Stimulated activated CD8-positive, alpha-beta memory T cell treated with anti-CD3 and anti-CD28 coated beads, Interleukin-12 subunit alpha, Interleukin-12 subunit beta, amount 100 ng/mL, for 1 hour (primary cell): ENCODE data around the gene PIK3CD.
"Not testable (repeated sequence)": the region's sequence is repeated elsewhere in the genome, so short reads cannot be mapped to it uniquely, and the experiment has no call there.

Experiments used
- DNase-seq: peaks from one replicate; pipeline ENCODE4 v3.0.0-alpha.2; 2020; ENCODE audit warnings: low read depth

Gene PIK3CD

DNA sequence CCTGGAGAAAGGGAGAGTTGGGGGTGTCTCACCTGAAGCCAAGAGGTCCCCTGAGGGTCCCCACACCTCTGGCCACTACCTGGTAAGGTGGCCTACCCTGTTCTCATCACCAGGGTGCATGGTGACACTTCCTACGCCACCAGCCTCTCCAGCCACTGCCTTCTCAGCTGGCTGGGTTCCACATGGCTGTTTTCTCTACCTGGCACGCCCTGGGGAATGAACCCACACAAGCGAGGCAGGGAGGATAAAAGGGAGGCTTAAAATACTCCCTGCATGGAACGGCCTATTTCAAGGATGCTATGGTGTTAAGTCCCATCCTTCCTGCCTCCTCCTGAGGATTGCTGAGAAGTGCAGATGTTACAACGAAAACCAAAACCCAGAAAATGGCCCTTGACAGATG lies 84.7 kb downstream of the PIK3CD start:
- no peak for DNase-seq

DNA sequence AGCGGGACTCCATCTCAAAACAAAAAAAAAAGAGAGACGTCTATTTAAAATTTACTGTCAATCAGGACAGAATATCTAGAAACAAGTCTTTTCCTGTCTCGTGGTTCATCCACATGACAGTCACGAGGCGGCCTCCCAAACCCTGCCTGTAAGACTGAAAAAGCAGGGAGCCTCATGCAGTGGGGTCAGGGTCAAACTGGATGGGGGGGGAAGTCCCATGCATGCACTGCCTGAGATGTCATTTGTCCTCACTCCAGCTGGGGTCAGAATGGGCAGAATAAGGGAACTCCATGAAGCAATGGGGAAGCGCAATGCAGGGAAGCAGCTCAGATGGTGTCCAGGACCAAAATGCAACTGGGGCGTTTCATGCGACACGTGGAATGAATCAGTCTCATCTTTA lies 85.5 kb downstream of the PIK3CD start:
- no peak for DNase-seq

DNA sequence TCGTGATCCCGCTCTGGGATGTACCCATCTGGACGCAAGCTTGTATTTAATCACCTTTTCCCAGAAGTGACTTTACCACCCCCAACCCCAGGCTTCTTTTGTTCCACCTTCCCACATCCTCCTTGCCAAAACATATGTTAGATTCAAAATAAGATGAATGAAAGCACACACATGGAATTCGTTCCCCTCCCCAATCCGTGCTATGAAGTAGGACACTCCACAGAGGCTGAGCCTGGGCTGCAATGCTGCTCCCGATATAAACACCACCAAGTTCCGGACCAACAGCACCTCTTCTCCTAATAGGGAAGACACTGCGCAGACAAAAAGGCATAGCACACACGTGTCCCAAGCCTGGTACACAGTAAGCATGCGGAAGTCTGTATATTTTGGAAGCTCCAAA lies 86.1 kb downstream of the PIK3CD start:
- DNase-seq = no peak

DNA sequence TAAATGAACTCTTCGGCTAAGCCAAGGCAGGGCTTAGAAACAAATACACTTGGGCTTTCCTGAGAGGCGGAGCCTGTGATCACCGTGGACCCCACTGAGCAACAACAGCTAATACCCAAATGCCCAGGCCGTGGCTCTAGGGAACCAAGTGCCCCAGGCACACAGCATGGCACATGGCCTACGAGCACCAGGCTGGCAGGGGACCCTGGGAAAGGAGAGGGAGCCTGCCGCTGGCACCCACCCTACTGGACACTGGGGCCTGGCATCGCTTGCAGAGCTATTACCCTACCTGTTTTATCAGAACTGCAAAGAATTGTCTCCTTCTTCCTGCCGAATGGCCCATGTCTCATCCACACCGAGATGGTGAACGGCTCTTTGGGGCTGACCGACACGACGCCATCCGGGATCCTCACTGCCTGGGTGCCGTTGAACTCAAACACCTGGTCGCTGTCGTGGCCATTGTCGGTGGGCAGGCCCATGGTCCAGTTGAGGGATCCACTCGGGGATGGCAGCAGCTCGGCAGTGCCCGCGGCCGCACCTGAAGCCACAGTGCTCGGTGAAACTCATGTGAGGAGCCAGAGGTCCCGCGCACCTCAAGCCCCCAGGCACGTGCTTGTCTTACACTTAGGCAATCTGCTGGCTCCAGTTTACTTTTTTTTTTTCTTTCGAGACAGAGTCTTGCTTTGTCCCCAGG lies 92.7 kb downstream of the PIK3CD start:
- no peak for DNase-seq

DNA sequence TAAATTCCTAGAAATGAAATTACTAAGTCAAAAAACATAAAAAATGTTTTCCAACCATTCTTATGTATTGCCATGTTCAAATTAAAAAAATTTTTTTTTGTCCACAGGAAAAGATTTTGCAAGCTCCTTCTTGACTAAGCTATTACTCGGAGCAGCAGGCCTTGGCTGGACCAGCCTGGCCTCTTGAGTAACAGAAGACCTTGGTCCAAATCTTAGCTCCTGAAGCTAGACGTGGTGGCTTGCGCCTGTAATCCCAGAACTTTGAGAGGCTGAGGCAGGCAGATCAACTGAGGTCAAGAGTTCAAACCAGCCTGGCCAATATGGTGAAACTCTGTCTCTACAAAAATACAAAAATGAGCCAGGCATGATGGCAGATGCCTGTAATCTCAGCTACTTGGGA lies 94.7 kb downstream of the PIK3CD start:
- no peak for DNase-seq

DNA sequence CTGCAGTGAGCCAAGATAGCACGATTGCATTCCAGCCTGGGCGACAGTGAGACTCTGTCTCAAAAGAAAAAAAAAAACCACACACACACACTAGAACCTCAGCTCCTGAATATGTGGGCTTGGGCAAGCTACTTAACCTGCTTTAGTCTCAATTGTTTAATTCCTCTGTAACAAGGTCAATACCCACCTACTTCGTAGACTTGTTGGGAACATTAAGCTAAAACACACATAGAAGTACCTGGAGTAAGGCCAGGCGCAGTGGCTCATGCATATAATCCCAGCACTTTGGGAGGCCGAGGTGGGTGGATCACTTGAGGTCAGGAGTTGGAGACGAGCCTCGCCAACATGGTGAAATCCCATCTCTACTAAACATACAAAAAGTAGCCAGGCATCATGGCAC lies 95.1 kb downstream of the PIK3CD start:
- DNase-seq = no peak

DNA sequence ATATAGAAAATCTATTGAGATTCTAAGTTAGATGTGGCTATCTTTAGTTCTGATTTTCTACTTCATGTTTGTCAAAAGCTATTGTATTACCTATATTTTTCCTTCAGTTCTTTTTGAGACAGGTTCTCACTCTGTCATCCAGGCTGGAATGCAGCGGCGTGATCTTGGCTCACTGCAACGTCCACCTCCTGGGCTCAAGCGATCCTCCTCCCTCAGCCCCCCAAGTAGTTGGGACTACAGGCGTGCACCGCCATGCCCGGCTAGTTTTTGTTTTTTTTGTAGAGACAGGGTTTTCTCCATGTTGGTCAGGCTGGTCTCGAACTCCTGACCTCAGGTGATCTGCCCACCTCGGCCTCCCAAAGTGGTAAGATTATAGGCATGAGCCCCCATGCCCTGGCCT lies 96.9 kb downstream of the PIK3CD start:
- not testable (repeated sequence) for DNase-seq

DNA sequence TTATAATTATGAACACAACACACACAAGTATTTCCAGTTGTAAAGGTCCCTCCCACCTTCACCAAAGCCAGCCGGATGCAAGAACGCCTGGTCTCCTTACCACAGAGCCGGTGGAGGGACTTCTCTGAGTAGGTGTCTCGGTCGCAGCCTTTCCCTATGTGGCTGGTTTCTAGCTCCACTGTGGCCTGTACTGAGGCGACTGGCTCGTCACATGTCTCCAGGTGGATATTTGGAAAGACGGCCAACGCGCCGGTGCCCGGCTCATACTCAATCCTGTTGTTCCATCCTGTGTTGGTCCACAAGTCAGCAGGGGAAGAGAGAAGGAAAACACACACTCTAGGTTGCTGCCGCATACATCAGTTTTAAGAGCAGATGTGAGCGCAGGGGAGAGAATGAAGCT lies 97.8 kb downstream of the PIK3CD start:
- DNase-seq = no peak

DNA sequence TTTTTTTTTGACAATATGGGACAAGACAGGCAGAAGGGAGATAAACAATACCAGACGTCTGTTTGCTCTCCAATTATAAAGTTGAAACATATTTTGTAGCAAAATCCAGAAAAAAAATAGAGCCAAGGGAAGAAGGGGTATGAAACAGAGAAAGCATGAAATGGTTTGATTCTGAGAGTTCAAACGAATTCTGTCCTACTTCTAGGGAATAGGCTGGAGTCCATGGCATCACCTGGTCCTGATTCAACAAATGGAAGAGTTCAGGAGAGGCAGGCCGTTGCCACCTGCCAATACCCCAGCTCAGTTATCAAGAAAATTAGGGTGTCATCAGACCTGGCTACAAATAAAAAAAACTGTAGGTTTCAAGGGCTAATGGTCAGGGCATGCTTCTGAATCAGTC lies 100.4 kb downstream of the PIK3CD start:
- no peak for DNase-seq

DNA sequence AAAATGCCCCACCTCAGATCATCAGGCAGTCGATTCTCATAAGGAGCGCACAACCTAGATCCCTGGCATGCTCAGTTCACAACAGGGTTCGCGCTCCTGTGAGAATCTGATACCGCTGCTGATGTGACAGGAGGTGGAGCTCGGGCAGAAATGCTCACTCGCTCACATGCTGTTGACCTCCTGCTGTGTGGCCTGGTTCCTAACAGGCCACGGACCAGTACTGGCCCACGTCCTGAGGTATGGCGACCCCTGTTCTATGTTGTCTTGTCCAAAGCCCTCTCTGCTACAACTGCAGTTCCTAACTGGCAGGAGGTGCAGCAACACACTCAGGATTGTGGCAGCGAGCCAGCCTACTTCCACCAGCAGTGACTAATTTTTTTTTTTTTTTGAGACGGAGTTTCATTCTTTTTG lies 101.6 kb downstream of the PIK3CD start:
- no peak for DNase-seq

DNA sequence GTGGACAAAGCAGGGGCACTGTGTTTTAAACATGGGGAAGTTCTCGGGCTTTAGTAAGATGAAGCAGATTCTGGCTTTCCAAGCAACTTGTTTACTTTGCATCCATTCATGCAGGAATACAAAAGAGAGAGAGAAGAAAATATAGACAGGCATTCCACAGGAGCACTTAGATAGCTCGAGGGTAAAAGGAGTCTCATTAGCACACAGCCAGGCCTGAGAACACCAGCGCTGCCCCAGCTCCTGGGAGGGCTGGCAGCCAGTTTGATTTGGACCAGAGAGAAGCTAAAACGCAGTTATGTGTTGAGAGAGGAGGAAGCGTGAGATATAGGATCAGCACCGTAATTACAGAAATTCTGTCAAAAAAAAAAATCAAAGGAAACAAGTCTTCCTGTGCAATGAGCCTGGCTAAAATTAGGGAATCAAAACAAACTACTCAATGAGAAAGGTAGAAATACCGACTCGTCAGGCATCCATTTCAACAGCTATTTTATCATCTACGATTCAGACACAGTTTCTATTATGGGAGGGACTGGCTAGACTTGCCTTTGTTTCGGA lies 104.0 kb downstream of the PIK3CD start:
- no peak for DNase-seq

DNA sequence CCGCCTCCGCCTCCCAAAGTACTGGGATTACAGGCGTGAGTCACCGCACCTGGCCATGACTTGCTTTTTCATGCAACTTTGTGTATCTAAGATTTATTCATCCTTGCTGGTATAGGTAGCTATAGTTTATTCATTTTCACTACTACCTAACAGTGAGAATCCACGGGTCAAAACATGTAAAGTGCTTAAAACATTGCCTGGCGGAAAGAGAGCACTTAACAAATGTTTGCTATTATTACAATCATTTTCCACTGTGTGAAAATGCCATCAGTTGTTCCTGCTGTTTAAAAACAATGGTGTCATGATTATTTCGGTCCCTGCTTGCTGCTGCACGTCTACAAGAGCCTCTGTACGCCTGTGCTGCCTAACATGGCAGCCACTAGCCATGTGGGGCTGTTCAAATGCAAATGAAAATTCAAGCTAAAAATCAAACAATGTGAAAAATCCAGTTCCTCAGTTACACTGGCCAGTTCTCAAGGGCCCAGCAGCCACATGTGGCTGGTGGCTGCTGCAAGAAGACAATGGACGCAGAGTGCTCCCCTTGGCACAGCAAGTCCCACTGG lies 107.1 kb downstream of the PIK3CD start:
- no peak for DNase-seq

DNA sequence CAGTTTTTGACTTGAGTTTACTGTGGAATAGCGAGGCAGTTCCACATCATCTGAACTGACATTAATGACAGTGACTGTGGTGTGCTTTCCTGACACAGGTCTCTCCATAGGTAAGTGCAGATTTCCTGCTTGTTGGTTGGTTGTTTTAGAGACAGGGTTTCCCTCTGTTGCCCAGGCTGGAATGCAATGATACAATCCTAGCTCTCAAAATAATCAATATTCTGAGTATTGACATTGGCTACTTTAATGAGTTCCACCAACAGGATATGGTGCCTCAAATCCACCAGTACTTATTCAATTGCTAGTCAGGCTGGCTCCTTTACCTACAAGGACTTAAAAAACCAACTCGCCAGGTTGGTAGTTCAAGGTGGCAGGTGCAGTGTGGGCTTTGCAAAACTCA lies 108.4 kb downstream of the PIK3CD start:
- no peak for DNase-seq

DNA sequence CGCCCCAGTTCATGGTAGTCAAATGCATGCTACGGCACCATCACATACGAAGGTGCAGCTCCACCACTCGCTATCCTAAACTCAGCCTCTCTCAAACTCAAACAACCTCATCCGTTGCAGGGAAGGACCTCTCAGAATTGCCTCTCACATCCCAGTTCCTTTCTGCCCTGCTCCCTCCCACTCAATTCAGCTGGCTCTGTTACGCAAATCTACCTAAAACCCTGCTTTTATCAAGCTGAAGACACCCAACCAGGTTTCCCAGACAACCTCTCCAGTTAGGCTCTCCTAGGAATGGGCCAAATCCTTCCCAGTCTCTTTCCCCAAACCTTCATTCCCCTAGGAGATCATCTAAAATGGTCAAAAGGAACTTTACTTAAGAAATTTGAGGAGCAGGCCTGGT lies 109.3 kb downstream of the PIK3CD start:
- DNase-seq = no peak

DNA sequence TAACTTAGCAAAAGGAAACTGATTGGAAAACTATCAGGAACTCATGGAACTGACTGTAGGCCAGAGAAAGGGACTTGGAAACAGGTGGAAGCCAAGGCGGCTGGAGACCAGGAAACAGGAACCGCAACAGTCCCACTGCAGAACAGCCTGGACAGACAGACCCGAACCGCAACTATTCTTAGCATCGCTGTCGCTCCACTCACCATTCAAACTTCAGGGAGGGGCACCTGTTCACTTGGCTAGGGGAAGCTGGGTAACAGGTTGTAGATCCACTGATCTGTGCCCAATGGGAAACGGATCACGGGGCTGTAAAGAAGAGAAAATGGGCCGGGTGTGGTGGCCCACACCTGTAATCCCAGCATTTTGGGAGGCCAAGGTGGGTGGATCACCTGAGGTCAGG lies 110.3 kb downstream of the PIK3CD start:
- no peak for DNase-seq

DNA sequence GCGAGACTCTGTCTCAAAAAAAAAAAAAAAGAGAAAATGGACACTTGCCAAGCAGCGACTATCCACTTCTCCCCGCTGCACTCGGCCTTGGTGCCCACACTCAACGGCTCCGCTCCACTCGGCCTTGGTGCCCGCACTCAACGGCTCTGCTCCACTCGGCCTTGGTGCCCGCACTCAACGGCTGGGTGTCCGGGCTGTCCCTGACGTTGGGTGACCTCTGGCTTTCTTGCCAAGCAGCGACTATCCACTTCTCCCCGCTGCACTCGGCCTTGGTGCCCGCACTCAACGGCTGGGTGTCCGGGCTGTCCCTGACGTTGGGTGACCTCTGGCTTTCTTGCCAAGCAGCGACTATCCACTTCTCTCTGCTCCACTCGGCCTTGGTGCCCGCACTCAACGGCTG lies 110.9 kb downstream of the PIK3CD start:
- DNase-seq = not testable (repeated sequence)

DNA sequence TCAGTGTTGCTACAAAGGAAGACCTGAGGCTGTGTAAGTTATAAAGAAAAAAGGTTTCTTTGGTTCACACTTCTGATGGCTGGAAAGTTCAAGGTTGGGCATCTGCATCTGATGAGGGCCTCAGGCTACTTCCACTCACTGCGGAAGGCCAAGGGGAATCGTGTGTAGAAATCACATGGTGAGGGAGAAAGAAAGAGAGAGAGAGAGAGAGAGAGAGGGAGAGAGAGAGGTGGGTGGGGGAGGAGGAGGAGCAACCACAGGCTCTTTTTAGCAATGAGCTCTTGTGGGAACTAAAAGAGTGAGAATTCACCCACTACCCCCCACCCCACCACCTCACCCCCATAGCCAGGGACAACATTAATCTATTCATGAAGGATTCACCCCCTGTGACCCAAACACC lies 112.4 kb downstream of the PIK3CD start:
- DNase-seq = no peak

DNA sequence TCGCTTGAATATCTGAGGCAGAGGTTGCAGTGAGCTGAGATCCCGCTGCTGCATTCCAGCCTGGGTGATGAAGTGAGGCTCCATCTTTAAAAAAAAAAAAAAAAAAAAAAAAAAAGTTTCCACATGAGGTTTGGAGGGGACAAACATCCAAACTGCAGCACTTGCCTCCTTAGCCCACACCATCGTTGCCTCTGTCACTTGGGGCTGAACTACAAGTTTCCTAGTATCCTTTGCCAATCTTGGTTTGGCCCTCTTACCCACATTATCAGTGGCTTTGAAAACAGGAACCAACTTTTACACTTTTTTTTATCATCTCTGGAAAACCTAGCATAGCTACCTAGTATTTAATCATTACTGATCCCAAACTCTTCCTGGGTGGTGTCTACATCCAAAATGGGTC lies 113.0 kb downstream of the PIK3CD start:
- no peak for DNase-seq

DNA sequence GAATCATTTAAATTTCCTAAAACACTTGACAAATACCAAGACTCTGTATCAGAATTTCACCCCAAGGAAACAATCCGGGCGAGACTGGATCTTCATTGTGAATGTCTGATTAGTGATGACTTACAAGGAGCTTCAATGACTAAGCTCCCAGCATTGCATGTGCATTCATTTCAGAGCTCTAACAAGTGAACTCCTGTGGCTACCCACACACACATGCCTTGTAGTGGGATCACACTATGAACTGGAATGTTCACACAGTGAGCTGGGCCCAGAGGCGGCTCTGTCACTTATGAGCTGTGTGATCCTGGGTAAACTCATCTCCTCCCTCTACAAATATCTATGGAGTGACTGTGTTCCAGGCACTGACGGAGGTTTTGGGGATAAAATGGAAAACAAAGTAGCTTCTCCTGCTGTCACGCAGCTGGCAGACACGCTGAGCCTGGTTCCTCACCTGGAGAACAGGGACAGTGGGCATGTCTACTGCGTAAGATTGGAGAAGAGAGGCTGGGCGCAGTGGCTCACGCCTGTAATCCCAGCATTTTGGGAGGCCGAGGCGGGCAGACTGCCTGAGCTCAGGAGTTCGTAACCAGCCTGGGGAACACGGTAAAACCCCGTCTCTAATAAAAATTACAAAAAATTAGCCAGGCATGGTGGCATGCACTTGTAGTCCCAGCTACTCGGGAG lies 115.4 kb downstream of the PIK3CD start:
- no peak for DNase-seq

DNA sequence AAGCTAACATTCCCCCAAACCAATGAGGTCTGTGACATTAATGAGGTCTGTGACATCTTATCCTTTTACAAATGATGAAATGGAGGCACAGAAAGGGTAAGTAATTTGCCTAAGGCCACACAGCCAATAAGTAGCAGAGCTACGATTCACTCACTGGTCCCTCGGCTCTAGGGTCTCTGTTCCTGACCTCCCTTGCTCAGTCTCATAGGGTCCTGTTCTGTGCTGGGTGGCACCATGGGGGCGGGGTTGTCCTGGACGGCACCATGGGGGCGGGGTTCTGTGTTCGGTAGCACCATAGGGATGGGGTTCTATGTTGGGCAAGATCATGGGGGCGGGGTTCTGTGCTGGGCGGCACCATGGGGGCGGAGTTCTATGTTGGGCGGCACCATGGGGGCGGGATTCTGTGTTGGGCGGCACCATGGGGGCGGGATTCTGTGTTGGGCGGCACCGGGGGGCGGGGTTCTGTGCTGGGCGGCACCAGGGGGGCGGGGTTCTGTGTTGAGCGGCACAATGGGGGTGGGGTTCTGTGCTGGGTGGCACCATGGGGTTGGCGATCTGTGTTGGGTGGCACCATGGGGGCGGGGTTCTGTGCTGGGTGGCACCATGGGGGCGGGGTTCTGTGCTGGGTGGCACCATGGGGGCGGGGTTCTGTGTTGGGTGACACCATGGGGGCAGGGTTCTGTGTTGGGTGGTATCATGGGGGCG lies 116.6 kb downstream of the PIK3CD start:
- DNase-seq = no peak

DNA sequence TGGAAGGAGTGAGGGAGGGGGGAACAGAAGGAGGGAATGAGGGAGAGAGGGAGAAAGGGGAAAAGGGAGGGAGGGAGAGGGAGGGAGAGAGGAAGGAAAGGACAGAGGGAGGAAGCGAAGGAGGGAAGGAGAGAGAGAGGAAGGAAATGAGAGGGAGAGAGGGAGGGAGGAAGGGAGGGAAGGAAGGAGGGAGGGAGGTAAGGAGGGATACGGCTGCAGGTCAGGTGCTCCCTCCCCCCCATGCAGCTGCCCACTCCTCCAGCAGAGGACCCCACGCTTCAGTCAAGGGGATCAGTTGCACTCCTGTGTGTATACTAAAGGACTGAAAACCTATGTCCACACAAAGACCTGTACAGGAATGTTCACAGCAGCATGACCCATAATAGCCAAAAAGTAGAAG lies 117.5 kb downstream of the PIK3CD start:
- no peak for DNase-seq

DNA sequence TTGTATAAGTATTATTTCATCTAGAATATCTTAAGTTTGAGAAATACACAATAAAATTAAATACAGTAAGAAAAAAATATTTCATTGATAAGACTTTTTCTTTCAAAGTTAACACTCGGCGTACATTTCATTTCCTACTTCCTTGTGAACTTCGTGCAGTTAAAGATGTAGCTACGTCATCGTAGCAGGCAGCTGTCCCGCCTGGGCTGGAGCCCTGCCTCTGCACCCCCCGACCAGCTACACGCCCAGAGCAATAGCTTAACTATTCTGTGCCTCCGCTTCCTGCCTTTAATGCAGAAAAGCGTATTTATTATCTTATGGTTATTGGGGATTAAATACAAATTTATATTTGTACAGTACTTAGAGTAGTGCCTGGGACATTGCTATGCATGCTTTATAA lies 118.8 kb downstream of the PIK3CD start:
- DNase-seq = no peak
